H1 (cell line): ENCODE data around the gene ACACA. TPM values are rescaled to one million over a fixed set of nuclear protein-coding genes. Genes with fewer than 3 reads are reported as not detected.

Source experiments
- CTCF ChIA-PET: fragments of 300-600 bp; sonication (Branson Sonifier 250); formaldehyde crosslinking; loops from one replicate; lab custom pipeline; 2021; ENCODE audit not compliant: partially characterized antibody; lab: Charles Lee
- POLR2A ChIA-PET: fragments of 300-600 bp; sonication (Branson Sonifier 250); formaldehyde crosslinking; loops from one replicate; lab custom pipeline; 2021; ENCODE audit warnings: inconsistent platforms; ENCODE audit not compliant: partially characterized antibody; lab: Charles Lee
- DNase-seq, 2 experiments: peaks; one replicate each; pipeline versions ENCODE4 v3.0.0 to v3.0.0-alpha.2; 2010 to 2022; ENCODE audit warnings: low spot score in 2 of 2, low read depth in 1 of 2, mixed read lengths in 1 of 2
- FAIRE-seq: peaks from 2 replicates; lab custom pipeline; 2011; peaks lifted over from hg19 to GRCh38; lab: Jason Lieb, UNC
- H2AFZ ChIP-seq: 2 replicates; pipeline ENCODE4 v1.8.1; 2012; ENCODE audit warnings: low read length, inconsistent platforms
- H2AK5ac ChIP-seq: 2 replicates; pipeline ENCODE4 v1.6.1; 2013; ENCODE audit warnings: low read depth, low read length
- H2BK120ac ChIP-seq: replicated peaks from 2 replicates; pipeline ENCODE3; 2013; ENCODE audit warnings: low read depth, low read length, inconsistent platforms
- H2BK12ac ChIP-seq: 2 replicates; pipeline ENCODE4 v1.6.1; 2013; ENCODE audit warnings: low read depth, low read length
- H2BK15ac ChIP-seq: 2 replicates; pipeline ENCODE4 v1.6.1; 2013; ENCODE audit warnings: low read length
- H2BK20ac ChIP-seq: 2 replicates; pipeline ENCODE4 v1.6.1; 2013; ENCODE audit warnings: low read length
- H2BK5ac ChIP-seq: 2 replicates; pipeline ENCODE4 v1.6.1; 2013; ENCODE audit warnings: low read depth, low read length
- H3K14ac ChIP-seq: 2 replicates; pipeline ENCODE4 v1.6.1; 2013; ENCODE audit warnings: inconsistent platforms; ENCODE audit not compliant: insufficient read length
- H3K18ac ChIP-seq: 2 replicates; pipeline ENCODE4 v1.6.1; 2013; ENCODE audit warnings: low read length; ENCODE audit errors: extremely low read depth
- H3K23ac ChIP-seq: 2 replicates; pipeline ENCODE4 v1.6.1; 2013; ENCODE audit warnings: inconsistent platforms; ENCODE audit not compliant: insufficient read length
- H3K23me2 ChIP-seq: 2 replicates; pipeline ENCODE4 v1.6.1; 2013; ENCODE audit warnings: low read depth, low read length
- H3K27ac ChIP-seq: 2 replicates; pipeline ENCODE4 v1.6.1; 2011; ENCODE audit warnings: low read depth, low read length, inconsistent platforms
- H3K27me3 ChIP-seq, 4 experiments: replicated peaks in 1 of 4; 1 replicate in 1 of 4; 2 replicates in 3 of 4; pipeline versions ENCODE4 v1.6.1 to v1.8.1; 2011 to 2013; ENCODE audit warnings: low read length in 3 of 4, mild to moderate bottlenecking in 3 of 4, inconsistent platforms in 2 of 4, mixed read lengths in 2 of 4, moderate library complexity in 1 of 4; ENCODE audit not compliant: control insufficient read depth in 3 of 4, insufficient read depth in 3 of 4; ENCODE audit errors: extremely low read depth in 1 of 4
- H3K36me3 ChIP-seq, 4 experiments: 2 replicates each; pipeline versions ENCODE4 v1.6.1 to v1.8.1; 2011 to 2013; ENCODE audit warnings: mild to moderate bottlenecking in 4 of 4, low read length in 3 of 4, moderate library complexity in 2 of 4, control low read depth in 1 of 4, inconsistent platforms in 1 of 4; ENCODE audit not compliant: insufficient read depth in 4 of 4, control insufficient read depth in 2 of 4
- H3K4ac ChIP-seq: replicated peaks from 2 replicates; pipeline ENCODE3; 2013; ENCODE audit warnings: low read length, low read depth, mixed read lengths, inconsistent platforms; ENCODE audit not compliant: insufficient read length
- H3K4me1 ChIP-seq, 4 experiments: replicated peaks in 1 of 4; 1 replicate in 1 of 4; 2 replicates in 3 of 4; pipeline versions ENCODE4 v1.6.1 to v1.8.1; 2011 to 2013; ENCODE audit warnings: low read length in 3 of 4, inconsistent platforms in 2 of 4, mixed read lengths in 1 of 4; ENCODE audit not compliant: insufficient read depth in 4 of 4, control insufficient read depth in 3 of 4
- H3K4me2 ChIP-seq, 2 experiments: 2 replicates each; pipeline versions ENCODE4 v1.6.1 to v1.8.1; 2011 to 2013; ENCODE audit warnings: low read depth in 2 of 2, low read length in 2 of 2, control low read depth in 1 of 2, inconsistent platforms in 1 of 2, mild to moderate bottlenecking in 1 of 2; ENCODE audit not compliant: insufficient read depth in 1 of 2
- H3K4me3 ChIP-seq, 4 experiments: fragments of 200-600, 300-600 bp in 1 of 4; sonication (generic), shearing (Covaris generic), sonication (Bioruptor Twin) in 1 of 4; 2 replicates each; pipeline versions ENCODE4 v1.5.1 to v1.8.1; 2011 to 2016; ENCODE audit warnings: low read length in 4 of 4, low read depth in 3 of 4, control low read depth in 2 of 4, inconsistent platforms in 2 of 4, mild to moderate bottlenecking in 2 of 4, mixed read lengths in 1 of 4, moderate library complexity in 1 of 4; ENCODE audit not compliant: insufficient read depth in 2 of 4; ENCODE audit errors: extremely low read depth in 1 of 4
- H3K56ac ChIP-seq: replicated peaks from 2 replicates; pipeline ENCODE3; 2013; ENCODE audit warnings: low read depth, mild to moderate bottlenecking, mixed read lengths, low read length, inconsistent platforms; ENCODE audit not compliant: insufficient read length
- H3K79me1 ChIP-seq: 2 replicates; pipeline ENCODE4 v1.6.1; 2013; ENCODE audit warnings: low read depth, low read length, control low read depth
- H3K79me2 ChIP-seq, 2 experiments: 2 replicates each; pipeline versions ENCODE4 v1.6.1 to v1.8.1; 2012 to 2013; ENCODE audit warnings: low read length in 2 of 2, mild to moderate bottlenecking in 2 of 2, inconsistent platforms in 1 of 2; ENCODE audit not compliant: insufficient read depth in 2 of 2, control insufficient read depth in 1 of 2
- H3K9ac ChIP-seq, 4 experiments: replicated peaks in 1 of 4; 1 replicate in 1 of 4; 2 replicates in 3 of 4; pipeline versions ENCODE4 v1.6.1 to v1.8.1; 2011 to 2013; ENCODE audit warnings: low read depth in 3 of 4, low read length in 3 of 4, control low read depth in 2 of 4, mild to moderate bottlenecking in 2 of 4, moderate library complexity in 2 of 4, inconsistent platforms in 1 of 4; ENCODE audit errors: extremely low read depth in 1 of 4
- H3K9me3 ChIP-seq, 2 experiments: 2 replicates each; pipeline versions ENCODE4 v1.6.1 to v1.8.1; 2012 to 2013; ENCODE audit warnings: mild to moderate bottlenecking in 2 of 2, moderate library complexity in 2 of 2, control low read depth in 1 of 2, inconsistent platforms in 1 of 2, low read depth in 1 of 2, low read length in 1 of 2, mixed read lengths in 1 of 2; ENCODE audit not compliant: insufficient read depth in 2 of 2
- H4K20me1 ChIP-seq, 2 experiments: replicated peaks in 1 of 2; 2 replicates each; pipeline versions ENCODE3 to v1.8.1; 2011 to 2013; ENCODE audit warnings: inconsistent platforms in 2 of 2, low read length in 2 of 2, mild to moderate bottlenecking in 1 of 2; ENCODE audit not compliant: insufficient read depth in 2 of 2, control insufficient read depth in 1 of 2
- H4K5ac ChIP-seq: 2 replicates; pipeline ENCODE4 v1.6.1; 2013; ENCODE audit warnings: low read length, low read depth, mixed read lengths, inconsistent platforms; ENCODE audit not compliant: insufficient read length
- H4K8ac ChIP-seq: 2 replicates; pipeline ENCODE4 v1.8.0; 2013; ENCODE audit warnings: mild to moderate bottlenecking, moderate library complexity, low read length, inconsistent platforms; ENCODE audit not compliant: insufficient read depth; ENCODE audit errors: extremely low read depth
- H4K91ac ChIP-seq: replicated peaks from 2 replicates; pipeline ENCODE3; 2013; ENCODE audit warnings: low read length, mixed read lengths, inconsistent platforms; ENCODE audit not compliant: insufficient read length
- CTBP2 ChIP-seq: IDR thresholded peaks from 2 replicates; pipeline ENCODE4 v1.7.0; 2011; ENCODE audit warnings: borderline replicate concordance, mild to moderate bottlenecking, moderate library complexity, mixed read lengths, low read length; ENCODE audit not compliant: insufficient read depth, insufficient read length
- GABPA ChIP-seq: IDR thresholded peaks from 2 replicates; pipeline ENCODE4 v1.6.1; 2011; ENCODE audit warnings: mild to moderate bottlenecking, low read length, moderate library complexity, borderline replicate concordance; ENCODE audit not compliant: insufficient read depth
- GTF2F1 ChIP-seq: IDR thresholded peaks from 2 replicates; pipeline ENCODE4 v1.6.1; 2012; ENCODE audit warnings: low read depth, low read length, improper control_type of control experiment, borderline replicate concordance
- HDAC6 ChIP-seq: IDR thresholded peaks from one replicate; pipeline ENCODE4 v1.7.1; 2012; ENCODE audit warnings: low read depth, mild to moderate bottlenecking, inconsistent platforms, low read length, moderate library complexity
- JUN ChIP-seq: IDR thresholded peaks from 2 replicates; pipeline ENCODE4 v1.6.1; 2011; ENCODE audit warnings: low read depth, mild to moderate bottlenecking, improper control_type of control experiment, low read length
- RNF2 ChIP-seq: fragments of 200-900, 300-1000 bp; sonication (generic); IDR thresholded peaks from 2 replicates; pipeline ENCODE4 v1.7.1; 2016; ENCODE audit warnings: borderline replicate concordance, low read depth, mild to moderate bottlenecking, antibody characterized with exemption, low read length; ENCODE audit not compliant: poor library complexity, severe bottlenecking; ENCODE audit errors: missing control alignments
- RXRA ChIP-seq: IDR thresholded peaks from 2 replicates; pipeline ENCODE4 v1.6.1; 2011; ENCODE audit warnings: low read depth, mild to moderate bottlenecking, low read length, moderate library complexity; ENCODE audit not compliant: insufficient read depth
- WGBS, 2 experiments: shearing (Covaris generic) in 1 of 2; methylation state at CpG; one replicate each; pipeline versions ENCODE4 v1.1.6 to v1.1.7; 2013 to 2015; ENCODE audit warnings: low lambda C conversion rate in 2 of 2, mixed read lengths in 2 of 2, inconsistent platforms in 1 of 2, low coverage in 1 of 2, missing lambda C conversion rate in 1 of 2; ENCODE audit not compliant: insufficient replicate concordance in 2 of 2, insufficient coverage in 1 of 2, insufficient read length in 1 of 2; ENCODE audit errors: extremely low coverage in 1 of 2, missing lambda C conversion rate in 1 of 2; 5-methylcytosine and 5-hydroxymethylcytosine counted together
- polyA plus RNA-seq, 7 experiments: library from polyadenylated mRNA; depleted of rRNA in 3 of 7; stranded (reverse) in 5 of 7; unstranded in 2 of 7; fragments of >200 nt in 5 of 7; fragments of 200-250 nt in 2 of 7; gene quantifications; 1 replicate in 5 of 7; 2 replicates in 1 of 7; 4 replicates in 1 of 7; pipeline versions ENCODE4 v1.2.1 to v1.2.3, GENCODE V29; 2011 to 2013; ENCODE audit warnings: missing spikeins in 2 of 7, mixed read lengths in 2 of 7
- total RNA-seq: library from RNA; stranded (reverse); fragmentation: NEBNext Ultra II Directional; extraction: Animal tissue kit (Norgen Biotek cat#: 25700); gene quantifications from 2 replicates; pipeline ENCODE4 v1.2.1, GENCODE V29; 2021
- TF ChIP-seq, protein P1 (sequence below): IDR thresholded peaks from 2 replicates; pipeline ENCODE4 v1.6.1; 2011; ENCODE audit warnings: low read depth, mild to moderate bottlenecking, low read length; ENCODE audit not compliant: insufficient read depth

ACACA gene
- total and polyA plus RNA-seq, 2 of the 8 experiments (the other 6 are each of a cell fraction or from before 2014, with no cell fraction given) = 74.0 to 160 TPM

DNA sequence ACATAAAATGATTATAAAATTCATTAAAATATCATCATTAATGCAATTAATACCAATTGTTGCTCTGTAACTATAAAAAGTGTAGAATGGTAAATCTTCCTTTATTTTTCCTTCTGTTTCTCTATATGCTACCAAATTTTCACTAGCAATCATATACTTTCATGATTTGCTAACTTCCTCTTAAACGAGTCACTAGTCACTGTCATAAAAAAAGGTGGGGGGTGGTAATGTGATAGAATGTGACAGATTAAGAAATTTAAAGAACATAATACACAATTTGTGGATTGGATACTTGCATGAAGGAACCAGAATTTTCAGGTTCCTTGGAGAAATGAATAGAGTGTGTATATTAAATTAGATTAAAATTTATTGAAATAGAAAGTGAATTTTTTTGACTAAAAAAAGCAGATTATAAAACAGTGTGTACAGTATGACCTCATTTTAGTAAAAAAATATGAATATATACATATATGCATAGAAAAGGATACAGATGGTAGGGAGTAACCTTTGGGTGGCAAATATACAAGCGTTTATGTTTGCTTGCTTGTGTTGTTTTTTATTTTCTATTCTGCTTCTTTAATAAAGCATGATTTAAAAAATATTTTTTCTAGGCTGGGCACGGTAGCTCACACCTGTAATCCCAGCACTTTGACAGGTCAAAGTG is 87.6 kb downstream of the ACACA start:
- Histone ChIP-seq H3K27me3 (no peaks in the 10 kb centered on the region), H2BK120ac (no peak overlapping the region), H3K4me3 (no peak overlapping the region), H3K4ac (no peak overlapping the region), H3K4me2 (no peak overlapping the region), H3K56ac (no peak overlapping the region), H3K18ac (no peak overlapping the region), H2AK5ac (no peak overlapping the region), H4K91ac (no peak overlapping the region), H4K5ac (no peak overlapping the region), H3K4me1 (no peaks in the 10 kb centered on the region), H2BK15ac (no peak overlapping the region), H3K79me1 (peaks cover 5% of the 10 kb centered on the region), H3K23ac (no peak overlapping the region), H2BK12ac (no peak overlapping the region), H3K27ac (no peak overlapping the region), H2BK20ac (no peak overlapping the region), H3K14ac (no peak overlapping the region), H3K36me3 (peaks cover 0 to 4% (median 1%) of the 10 kb centered on the region in 4 experiments; a peak in 2 of 8 replicates), H3K23me2 (no peaks in the 10 kb centered on the region), H4K20me1 (peaks cover 2 to 5% of the 10 kb centered on the region in 2 experiments), H4K8ac (no peak overlapping the region), H2BK5ac (no peak overlapping the region), H3K9ac (no peak overlapping the region), H3K9me3 (no peaks in the 10 kb centered on the region), H2AFZ (no peak overlapping the region), H3K79me2 (peaks cover 0 to 42% of the 10 kb centered on the region in 2 experiments; a peak in 2 of 4 replicates)
- WGBS, 2 experiments = 88% methylated on average over 3 of the region's 3 CpGs; no CpG with 5 or more reads in 1 of the 2 experiments
- no peak for FAIRE-seq
- ChIA-PET POLR2A (no interaction called here), CTCF (interaction anchor here (0.6 to 1.3 kb wide), 2 partner anchors 32 kb away, joined by 3 read pairs; no protein-coding TSS in a partner anchor)
- no peak for DNase-seq
- TF ChIP-seq GABPA (no peak), HDAC6 (no peak), RXRA (no peak), RNF2 (no peak), GTF2F1 (no peak), JUN (no peak), CTBP2 (no peak)
- TF ChIP-seq, protein P1, sequence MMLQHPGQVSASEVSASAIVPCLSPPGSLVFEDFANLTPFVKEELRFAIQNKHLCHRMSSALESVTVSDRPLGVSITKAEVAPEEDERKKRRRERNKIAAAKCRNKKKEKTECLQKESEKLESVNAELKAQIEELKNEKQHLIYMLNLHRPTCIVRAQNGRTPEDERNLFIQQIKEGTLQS = no peak
